Measurements from ENCODE around the gene GRIN2A.

GRIN2A gene

GRCh38 chr16:10188236-10188635 is 6.0 kb upstream of the GRIN2A start:
- DNase-seq (ENCODE audit: low read depth, low spot score), result no peak
- no peak overlapping the region for H3K27ac ChIP-seq

- DNase-seq (ENCODE audit: low read depth, low spot score), result peak; percentile 8
- H3K27ac ChIP-seq, result no peak overlapping the region
Observed at GRCh38 chr16:10181196-10182162, 749 bp downstream of the GRIN2A start.

- no peak overlapping the region for H3K27ac ChIP-seq
- no peak for DNase-seq (ENCODE audit: low read depth, low spot score)
Observed at GRCh38 chr16:10180771-10181163, 1.5 kb downstream of the GRIN2A start.

- no peak for DNase-seq (ENCODE audit: low read depth, low spot score)
Observed at GRCh38 chr16:10180042-10180770, 2.0 kb downstream of the GRIN2A start.

GRCh38 chr16:10178526-10178925 is 3.7 kb downstream of the GRIN2A start:
- DNase-seq (ENCODE audit: low read depth, low spot score), result no peak

More at GRCh38 chr16:10180042-10180770, 2.0 kb downstream of the GRIN2A start:
- no peak overlapping the region for H3K27ac ChIP-seq

GRCh38 chr16:10178080-10178479 is 4.1 kb downstream of the GRIN2A start:
- no peak overlapping the region for H3K27ac ChIP-seq
- no peak for DNase-seq (ENCODE audit: low read depth, low spot score)

More at GRCh38 chr16:10178526-10178925, 3.7 kb downstream of the GRIN2A start:
- no peak overlapping the region for H3K27ac ChIP-seq

GRCh38 chr16:10172848-10173655 is 9.2 kb downstream of the GRIN2A start:
- H3K27ac ChIP-seq, result no peak overlapping the region
- no peak for DNase-seq (ENCODE audit: low read depth, low spot score)

- no peak for DNase-seq (ENCODE audit: low read depth, low spot score)
- no peak overlapping the region for H3K27ac ChIP-seq
Observed at GRCh38 chr16:10171221-10171620, 11.0 kb downstream of the GRIN2A start.

GRCh38 chr16:10169904-10170410 is 12.3 kb downstream of the GRIN2A start:
- no peak for DNase-seq (ENCODE audit: low read depth, low spot score)
- H3K27ac ChIP-seq, result no peak overlapping the region

- DNase-seq (ENCODE audit: low read depth, low spot score), result no peak
- H3K27ac ChIP-seq, result no peak overlapping the region
Observed at GRCh38 chr16:10169031-10169430, 13.2 kb downstream of the GRIN2A start.

GRCh38 chr16:10168258-10168657 is 14.0 kb downstream of the GRIN2A start:
- H3K27ac ChIP-seq, result no peak overlapping the region
- no peak for DNase-seq (ENCODE audit: low read depth, low spot score)

GRCh38 chr16:10165643-10166042 is 16.6 kb downstream of the GRIN2A start:
- no peak for DNase-seq (ENCODE audit: low read depth, low spot score)
- no peak overlapping the region for H3K27ac ChIP-seq

GRCh38 chr16:10162981-10163380 is 19.2 kb downstream of the GRIN2A start:
- no peak overlapping the region for H3K27ac ChIP-seq
- DNase-seq (ENCODE audit: low read depth, low spot score), result no peak

GRCh38 chr16:10156099-10156498 is 26.1 kb downstream of the GRIN2A start:
- DNase-seq (ENCODE audit: low read depth, low spot score), result no peak

GRCh38 chr16:10154389-10154788 is 27.8 kb downstream of the GRIN2A start:
- no peak overlapping the region for H3K27ac ChIP-seq
- no peak for DNase-seq (ENCODE audit: low read depth, low spot score)

More at GRCh38 chr16:10156099-10156498, 26.1 kb downstream of the GRIN2A start:
- H3K27ac ChIP-seq, result no peak overlapping the region

GRCh38 chr16:10153985-10154384 is 28.2 kb downstream of the GRIN2A start:
- no peak overlapping the region for H3K27ac ChIP-seq
- no peak for DNase-seq (ENCODE audit: low read depth, low spot score)

GRCh38 chr16:10151718-10152117 is 30.5 kb downstream of the GRIN2A start:
- H3K27ac ChIP-seq, result no peak overlapping the region
- no peak for DNase-seq (ENCODE audit: low read depth, low spot score)

GRCh38 chr16:10150906-10151305 is 31.3 kb downstream of the GRIN2A start:
- no peak for DNase-seq (ENCODE audit: low read depth, low spot score)
- no peak overlapping the region for H3K27ac ChIP-seq

GRCh38 chr16:10145542-10146035 is 36.6 kb downstream of the GRIN2A start:
- no peak overlapping the region for H3K27ac ChIP-seq

GRCh38 chr16:10141671-10142070 is 40.6 kb downstream of the GRIN2A start:
- DNase-seq (ENCODE audit: low read depth, low spot score), result no peak
- H3K27ac ChIP-seq, result no peak overlapping the region

More at GRCh38 chr16:10145542-10146035, 36.6 kb downstream of the GRIN2A start:
- DNase-seq (ENCODE audit: low read depth, low spot score), result no peak

All from epithelial cell of prostate (primary cell).